HEK293 (cell line): ENCODE measurements around the gene ASGR2.
"Not testable (repeated sequence)": the region's sequence is repeated elsewhere in the genome, so short reads cannot be mapped to it uniquely, and the experiment has no call there.

Experiments
- CTCF ChIA-PET: fragments of 350-600 bp; formaldehyde crosslinking; extraction: SDS; loops from one replicate; lab custom pipeline; 2021; ENCODE audit warnings: antibody characterized with exemption; lab: Yijun Ruan, JAX
- POLR2A ChIA-PET: fragments of 300-600 bp; formaldehyde crosslinking; extraction: SDS; loops from one replicate; lab custom pipeline; 2020; ENCODE audit warnings: antibody characterized with exemption, inconsistent platforms; lab: Yijun Ruan, JAX
- H3K27ac ChIP-seq: fragments of 200-500 bp; sonication (Bioruptor generic); 2 replicates; pipeline ENCODE4 v1.5.1; 2014; ENCODE audit warnings: low read depth, low read length, control low read depth, inconsistent platforms; ENCODE audit errors: extremely low read depth
- H3K36me3 ChIP-seq, 2 experiments: fragments of 200-500 bp in 1 of 2; sonication (Bioruptor generic) in 1 of 2; 1 replicate in 1 of 2; 2 replicates in 1 of 2; pipeline ENCODE4 v1.5.1; 2014 to 2017; ENCODE audit warnings: inconsistent platforms in 2 of 2, low read length in 2 of 2; ENCODE audit not compliant: control insufficient read depth in 2 of 2, insufficient read depth in 1 of 2
- H3K4me1 ChIP-seq: fragments of 200-500 bp; sonication (Bioruptor generic); 2 replicates; pipeline ENCODE4 v1.5.1; 2014; ENCODE audit warnings: mild to moderate bottlenecking, low read length, inconsistent platforms; ENCODE audit not compliant: control insufficient read depth, insufficient read depth
- H3K4me3 ChIP-seq: 2 replicates; pipeline ENCODE4 v1.5.1; 2011; ENCODE audit warnings: low read depth, mild to moderate bottlenecking, control low read depth, low read length, moderate library complexity
- H3K9me3 ChIP-seq: fragments of 200-500 bp; sonication (Bioruptor generic); 2 replicates; pipeline ENCODE4 v1.5.1; 2014; ENCODE audit warnings: low read depth, low read length, inconsistent platforms; ENCODE audit not compliant: control insufficient read depth, insufficient read depth
- FEZF1 ChIP-seq: fragments of 450-650 bp; formaldehyde crosslinking; IDR thresholded peaks from 2 replicates; pipeline ENCODE4 v1.5.1; 2016; ENCODE audit warnings: missing biosample characterization, missing genetic modification characterization
- HOXD13 ChIP-seq: sonication (generic); formaldehyde crosslinking; IDR thresholded peaks from 2 replicates; pipeline ENCODE4 v1.8.0; 2022; ENCODE audit warnings: missing genetic modification reagents, borderline replicate concordance
- PRDM2 ChIP-seq: fragments of 450-650 bp; formaldehyde crosslinking; IDR thresholded peaks from 2 replicates; pipeline ENCODE4 v1.5.1; 2016; ENCODE audit warnings: missing biosample characterization, missing genetic modification characterization, borderline replicate concordance
- ZNF157 ChIP-seq: fragments of 450-650 bp; formaldehyde crosslinking; IDR thresholded peaks from 2 replicates; pipeline ENCODE4 v1.5.1; 2016; ENCODE audit warnings: missing biosample characterization, missing genetic modification characterization
- ZNF26 ChIP-seq: fragments of 450-650 bp; formaldehyde crosslinking; IDR thresholded peaks from 2 replicates; pipeline ENCODE4 v1.5.1; 2016; ENCODE audit warnings: missing biosample characterization, missing genetic modification characterization
- ZNF335 ChIP-seq: fragments of 450-650 bp; formaldehyde crosslinking; conservative IDR thresholded peaks from 2 replicates; pipeline ENCODE4 v1.5.1; 2016; ENCODE audit warnings: missing biosample characterization, missing genetic modification characterization
- ZNF398 ChIP-seq: fragments of 450-650 bp; formaldehyde crosslinking; IDR thresholded peaks from 2 replicates; pipeline ENCODE4 v1.5.1; 2017; ENCODE audit warnings: missing biosample characterization, missing genetic modification characterization
- ZNF596 ChIP-seq: fragments of 450-650 bp; IDR thresholded peaks from 2 replicates; pipeline ENCODE4 v1.5.0; 2018; ENCODE audit warnings: missing biosample characterization, mild to moderate bottlenecking, missing genetic modification characterization, moderate library complexity
- ZNF624 ChIP-seq: fragments of 450-650 bp; formaldehyde crosslinking; IDR thresholded peaks from 2 replicates; pipeline ENCODE4 v1.5.1; 2017; ENCODE audit warnings: missing biosample characterization, missing genetic modification characterization
- ZNF654 ChIP-seq: fragments of 450-650 bp; formaldehyde crosslinking; IDR thresholded peaks from 2 replicates; pipeline ENCODE4 v1.5.1; 2016; ENCODE audit warnings: low read depth, missing biosample characterization, missing genetic modification characterization
- ZNF670 ChIP-seq: fragments of 450-650 bp; formaldehyde crosslinking; IDR thresholded peaks from 2 replicates; pipeline ENCODE4 v1.5.1; 2016; ENCODE audit warnings: missing biosample characterization, missing genetic modification characterization, low read depth
- ZNF707 ChIP-seq: fragments of 450-650 bp; formaldehyde crosslinking; IDR thresholded peaks from 2 replicates; pipeline ENCODE4 v1.5.1; 2016; ENCODE audit warnings: missing biosample characterization, missing genetic modification characterization
- ZNF76 ChIP-seq: fragments of 450-650 bp; formaldehyde crosslinking; IDR thresholded peaks from 2 replicates; pipeline ENCODE4; 2016; ENCODE audit warnings: low read depth, missing biosample characterization, missing genetic modification characterization, borderline replicate concordance
- ZSCAN16 ChIP-seq: fragments of 450-650 bp; formaldehyde crosslinking; IDR thresholded peaks from 2 replicates; pipeline ENCODE4 v1.5.1; 2016; ENCODE audit warnings: missing biosample characterization, missing genetic modification characterization
- ZXDB ChIP-seq: fragments of 450-650 bp; formaldehyde crosslinking; IDR thresholded peaks from 2 replicates; pipeline ENCODE4 v1.5.1; 2016; ENCODE audit warnings: missing biosample characterization, missing genetic modification characterization

The ASGR2 gene

GRCh38 chr17:7114241-7114874 lies at the start of gene ASGR2:
ASGR2 (minus strand) TSS chr17:7114822; CDS start chr17:7114240, 582 bp downstream.
- H3K27ac ChIP-seq: no peak within 1 kb of the TSS
- POLR2A ChIA-PET: no interaction called here
- H3K9me3 ChIP-seq: no peaks in the 10 kb centered on the region
- no peak for TF ChIP-seq FEZF1
- no peak for TF ChIP-seq ZNF26 (tag by site-specific recombination)
- TF ChIP-seq PRDM2: no peak
- TF ChIP-seq ZNF624 (tag by site-specific recombination): no peak
- no peak for TF ChIP-seq ZXDB
- no peak for TF ChIP-seq ZNF398 (tag by site-specific recombination)
- TF ChIP-seq ZNF707: no peak
- no peak for TF ChIP-seq ZNF76 (tag by site-specific recombination)
- no peak for TF ChIP-seq ZNF670 (tag by site-specific recombination)
- TF ChIP-seq ZSCAN16 (tag by site-specific recombination): no peak
- no peak for TF ChIP-seq ZNF157 (tag by site-specific recombination)
- TF ChIP-seq ZNF335 (tag by site-specific recombination): no peak
- no peak for TF ChIP-seq HOXD13
- TF ChIP-seq ZNF596 (tag by site-specific recombination): no peak
- no peak for TF ChIP-seq ZNF654 (tag by site-specific recombination)
- CTCF ChIA-PET: interaction anchor here (0.6 to 0.7 kb wide), 2 partner anchors 22 to 683 kb away, joined by 3 read pairs; no protein-coding TSS in a partner anchor
- H3K4me1 ChIP-seq: no peaks in the 10 kb centered on the region
- no peaks in the 10 kb centered on the region for H3K36me3 ChIP-seq
- H3K4me3 ChIP-seq: no peak within 1 kb of the TSS

GRCh38 chr17:7159571-7159970 lies 44.9 kb upstream of the ASGR2 start:
- H3K9me3 ChIP-seq, H3K4me1 ChIP-seq, H3K36me3 ChIP-seq, H3K4me3 ChIP-seq, H3K27ac ChIP-seq, CTCF ChIA-PET, POLR2A ChIA-PET: not testable (repeated sequence)

GRCh38 chr17:7158424-7158823 lies 43.8 kb upstream of the ASGR2 start:
- H3K36me3 ChIP-seq, H3K9me3 ChIP-seq, H3K27ac ChIP-seq, H3K4me3 ChIP-seq, H3K4me1 ChIP-seq, POLR2A ChIA-PET: not testable (repeated sequence)
- CTCF ChIA-PET: interaction anchor here (0.9 kb wide), 1 partner anchor 22 kb away, joined by 4 read pairs; no protein-coding TSS in a partner anchor
